Mesothelial cell of epicardium (in vitro differentiated cells): ENCODE data around the gene MBNL1. TPM values are rescaled to one million over a fixed set of nuclear protein-coding genes. Genes with fewer than 3 reads are reported as not detected.
A peak's percentile ranks its signal among the peaks of the same experiment; 100 is the strongest.

Experiments
- DNase-seq, 2 experiments: peaks; one replicate each; pipeline ENCODE4 v3.0.0; 2021; ENCODE audit warnings: low spot score in 2 of 2; ENCODE audit not compliant: unreplicated experiment in 2 of 2
- H3K27ac Mint-ChIP-seq: 2 replicates; pipeline ENCODE4 v1.8.0; 2021; ENCODE audit warnings: mixed read lengths
- H3K27me3 Mint-ChIP-seq: 2 replicates; pipeline ENCODE4 v1.8.0; 2021; ENCODE audit warnings: low read depth, mixed read lengths
- H3K36me3 Mint-ChIP-seq: 2 replicates; pipeline ENCODE4 v1.8.0; 2021; ENCODE audit warnings: mixed read lengths
- H3K4me1 Mint-ChIP-seq: 2 replicates; pipeline ENCODE4 v1.8.0; 2021; ENCODE audit warnings: mixed read lengths
- H3K4me3 Mint-ChIP-seq: 2 replicates; pipeline ENCODE4 v1.8.0; 2021; ENCODE audit warnings: mild to moderate bottlenecking, moderate library complexity, mixed read lengths
- H3K9me3 Mint-ChIP-seq: 2 replicates; pipeline ENCODE4 v1.8.0; 2021; ENCODE audit warnings: mixed read lengths
- CTCF ChIP-seq: fragments of 200-600 bp; sonication (generic); IDR thresholded peaks from one replicate; pipeline ENCODE4 v1.5.0; 2021; ENCODE audit warnings: antibody characterized with exemption; ENCODE audit not compliant: unreplicated experiment
- total RNA-seq: library from RNA; stranded (reverse); gene quantifications from 3 replicates; pipeline ENCODE4 v1.2.1, GENCODE V29; 2021

Gene MBNL1
- total RNA-seq, 1 donor from 2014 or later = 74.8 TPM

- no peaks in the 10 kb centered on the region for H3K27me3 Mint-ChIP-seq
- peaks cover 2% of the 10 kb centered on the region for H3K4me1 Mint-ChIP-seq
- no peak overlapping the region for H3K27ac Mint-ChIP-seq
- no peak for TF ChIP-seq CTCF
- H3K36me3 Mint-ChIP-seq = peaks cover 11% of the 10 kb centered on the region
- H3K4me3 Mint-ChIP-seq = no peak overlapping the region
- H3K9me3 Mint-ChIP-seq = no peaks in the 10 kb centered on the region
- DNase-seq = no peak
Measured at GRCh38 chr3:152459572-152459971, 190.8 kb downstream of the MBNL1 start.

- no peak overlapping the region for H3K4me3 Mint-ChIP-seq
- H3K27me3 Mint-ChIP-seq = no peaks in the 10 kb centered on the region
- H3K4me1 Mint-ChIP-seq = no peaks in the 10 kb centered on the region
- no peak overlapping the region for H3K27ac Mint-ChIP-seq
- H3K9me3 Mint-ChIP-seq = no peaks in the 10 kb centered on the region
- TF ChIP-seq CTCF = no peak
- DNase-seq = no peak
- H3K36me3 Mint-ChIP-seq = peaks cover 11% of the 10 kb centered on the region
Measured at GRCh38 chr3:152460936-152461335, 192.2 kb downstream of the MBNL1 start.

- H3K4me1 Mint-ChIP-seq = no peaks in the 10 kb centered on the region
- DNase-seq = no peak
- H3K4me3 Mint-ChIP-seq = no peak overlapping the region
- peaks cover 7% of the 10 kb centered on the region for H3K36me3 Mint-ChIP-seq
- no peaks in the 10 kb centered on the region for H3K27me3 Mint-ChIP-seq
- no peak overlapping the region for H3K27ac Mint-ChIP-seq
- no peaks in the 10 kb centered on the region for H3K9me3 Mint-ChIP-seq
- no peak for TF ChIP-seq CTCF
Measured at GRCh38 chr3:152461460-152461859, 192.7 kb downstream of the MBNL1 start.

- Mint-ChIP-seq H3K27ac (no peak overlapping the region), H3K36me3 (peaks cover 4% of the 10 kb centered on the region), H3K27me3 (no peaks in the 10 kb centered on the region), H3K4me3 (no peak overlapping the region), H3K4me1 (peaks cover 4% of the 10 kb centered on the region), H3K9me3 (peaks cover 4% of the 10 kb centered on the region)
- no peak for DNase-seq
- peak; percentile 52 for TF ChIP-seq CTCF
Measured at GRCh38 chr3:152466784-152467183, 198.1 kb downstream of the MBNL1 start.

GRCh38 chr3:152469248-152470025 is 200.7 kb downstream of the MBNL1 start:
- H3K4me1 Mint-ChIP-seq = peaks cover 4% of the 10 kb centered on the region
- H3K27me3 Mint-ChIP-seq = peaks cover 2% of the 10 kb centered on the region
- H3K27ac Mint-ChIP-seq = no peak overlapping the region
- no peak for TF ChIP-seq CTCF
- H3K4me3 Mint-ChIP-seq = no peak overlapping the region
- no peak for DNase-seq
- H3K9me3 Mint-ChIP-seq = peaks cover 4% of the 10 kb centered on the region
- H3K36me3 Mint-ChIP-seq = peaks cover 4% of the 10 kb centered on the region
